ENCODE data around the gene NCKAP5L. TPM values are rescaled to one million over a fixed set of nuclear protein-coding genes. Genes with fewer than 3 reads are reported as not detected.

NCKAP5L gene
- total RNA-seq, 2 donors from 2014 or later: 10.1 to 13.2 TPM

GRCh38 chr12:49805409-49805808, 22.8 kb downstream of the NCKAP5L start:
- WGBS, 2 donors: 79 to 88% methylated on average over 5 of the region's 5 CpGs
- DNase-seq: no peak

GRCh38 chr12:49804821-49805220, 23.4 kb downstream of the NCKAP5L start:
- intact Hi-C loops (cut with DNase I): no loop called here
- WGBS, 2 donors: 91 to 97% methylated on average over 8 to 10 of the region's 10 CpGs
- Histone ChIP-seq H3K27ac (no peak overlapping the region), H3K27me3 (no peaks in the 10 kb centered on the region), H3K4me1 (no peaks in the 10 kb centered on the region), H3K9me3 (no peaks in the 10 kb centered on the region), H3K4me3 (no peak overlapping the region), H3K36me3 (replicated peaks in 1 of 2; ENCODE audit: insufficient read depth in 1 of 2, low read depth in 2 of 2) (peaks cover 0 to 2% of the 10 kb centered on the region in 2 donors)
- no peak for ATAC-seq
- no peak for DNase-seq
- TF ChIP-seq POLR2A (IDR thresholded peaks at IDR 0.05) (no peak), CTCF (IDR thresholded peaks at IDR 0.05) (no peak)

More at GRCh38 chr12:49805409-49805808, 22.8 kb downstream of the NCKAP5L start:
- ATAC-seq: no peak
- no peak for TF ChIP-seq POLR2A (IDR thresholded peaks at IDR 0.05)
- no peak for TF ChIP-seq CTCF (IDR thresholded peaks at IDR 0.05)
- intact Hi-C loops (cut with DNase I): no loop called here
- Histone ChIP-seq H3K27ac (no peak overlapping the region), H3K4me1 (no peaks in the 10 kb centered on the region), H3K9me3 (no peaks in the 10 kb centered on the region), H3K4me3 (no peak overlapping the region), H3K36me3 (replicated peaks in 1 of 2; ENCODE audit: insufficient read depth in 1 of 2, low read depth in 2 of 2) (peaks cover 0 to 2% of the 10 kb centered on the region in 2 donors), H3K27me3 (no peaks in the 10 kb centered on the region)

- TF ChIP-seq POLR2A (IDR thresholded peaks at IDR 0.05) (no peak), CTCF (IDR thresholded peaks at IDR 0.05) (no peak)
- intact Hi-C loops (cut with DNase I): no loop called here
Measured at GRCh38 chr12:49803693-49804450, 24.3 kb downstream of the NCKAP5L start.

GRCh38 chr12:49801141-49802063, 26.8 kb downstream of the NCKAP5L start:
- ATAC-seq (no peak), DNase-seq (no peak)
- Histone ChIP-seq H3K9me3 (no peaks in the 10 kb centered on the region), H3K27me3 (no peaks in the 10 kb centered on the region), H3K4me3 (no peak overlapping the region), H3K4me1 (no peaks in the 10 kb centered on the region), H3K27ac (no peak overlapping the region), H3K36me3 (replicated peaks in 1 of 2; ENCODE audit: insufficient read depth in 1 of 2, low read depth in 2 of 2) (peaks cover 0 to 12% of the 10 kb centered on the region in 2 donors)
- intact Hi-C loops (cut with DNase I): no loop called here
- TF ChIP-seq CTCF (IDR thresholded peaks at IDR 0.05) (no peak), POLR2A (IDR thresholded peaks at IDR 0.05) (no peak)
- 89% methylated on average over 17 of the region's 17 CpGs for WGBS, 2 donors

More at GRCh38 chr12:49803693-49804450, 24.3 kb downstream of the NCKAP5L start:
- H3K27ac ChIP-seq: no peak overlapping the region
- no peaks in the 10 kb centered on the region for H3K27me3 ChIP-seq
- DNase-seq (no peak), ATAC-seq (no peak)
- no peak overlapping the region for H3K4me3 ChIP-seq
- H3K4me1 ChIP-seq: no peaks in the 10 kb centered on the region
- 86 to 89% methylated on average over 7 to 12 of the region's 12 CpGs for WGBS, 2 donors
- no peaks in the 10 kb centered on the region for H3K9me3 ChIP-seq
- H3K36me3 ChIP-seq (replicated peaks in 1 of 2; ENCODE audit: insufficient read depth in 1 of 2, low read depth in 2 of 2): peaks cover 0 to 2% of the 10 kb centered on the region in 2 donors

All from body of pancreas (tissue), 4 donors.